Measurements from ENCODE around the gene SLC12A7.

The SLC12A7 gene

GRCh38 chr5:1043327-1043726 lies 68.5 kb downstream of the SLC12A7 start:
- intact Hi-C loops (cut with DNase I; ENCODE audit: low total_unique reads), result no loop called here
- Histone ChIP-seq H3K27me3 (no peaks in the 10 kb centered on the region), H3K9me3 (no peaks in the 10 kb centered on the region), H3K36me3 (no peaks in the 10 kb centered on the region), H3K4me3 (no peak overlapping the region), H3K27ac (no peak overlapping the region), H3K4me1 (no peaks in the 10 kb centered on the region)
- no peak for TF ChIP-seq CTCF (IDR thresholded peaks at IDR 0.05)
- DNase-seq, result no peak

GRCh38 chr5:1042626-1043025 lies 69.2 kb downstream of the SLC12A7 start:
- H3K4me3 ChIP-seq, result no peak overlapping the region
- no peak overlapping the region for H3K27ac ChIP-seq
- TF ChIP-seq CTCF (IDR thresholded peaks at IDR 0.05), result no peak
- no peak for DNase-seq
- H3K36me3 ChIP-seq, result no peaks in the 10 kb centered on the region
- no peaks in the 10 kb centered on the region for H3K27me3 ChIP-seq
- intact Hi-C loops (cut with DNase I; ENCODE audit: low total_unique reads), result no loop called here
- no peaks in the 10 kb centered on the region for H3K4me1 ChIP-seq
- H3K9me3 ChIP-seq, result no peaks in the 10 kb centered on the region

GRCh38 chr5:1041225-1042143 lies 70.4 kb downstream of the SLC12A7 start:
- Histone ChIP-seq H3K27me3 (no peaks in the 10 kb centered on the region), H3K4me3 (no peak overlapping the region), H3K9me3 (no peaks in the 10 kb centered on the region), H3K27ac (no peak overlapping the region), H3K36me3 (no peaks in the 10 kb centered on the region), H3K4me1 (no peaks in the 10 kb centered on the region)
- intact Hi-C loops (cut with DNase I; ENCODE audit: low total_unique reads), result no loop called here
- DNase-seq, result no peak
- no peak for TF ChIP-seq CTCF (IDR thresholded peaks at IDR 0.05)

GRCh38 chr5:1040571-1040970 lies 71.3 kb downstream of the SLC12A7 start:
- no peak for DNase-seq

GRCh38 chr5:1039706-1040260 lies 72.1 kb downstream of the SLC12A7 start:
- no peaks in the 10 kb centered on the region for H3K9me3 ChIP-seq
- no peak overlapping the region for H3K4me3 ChIP-seq
- no peak for TF ChIP-seq CTCF (IDR thresholded peaks at IDR 0.05)
- no peak for DNase-seq
- intact Hi-C loops (cut with DNase I; ENCODE audit: low total_unique reads), result no loop called here
- no peak overlapping the region for H3K27ac ChIP-seq
- H3K36me3 ChIP-seq, result no peaks in the 10 kb centered on the region
- no peaks in the 10 kb centered on the region for H3K27me3 ChIP-seq
- H3K4me1 ChIP-seq, result no peaks in the 10 kb centered on the region

More at GRCh38 chr5:1040571-1040970, 71.3 kb downstream of the SLC12A7 start:
- TF ChIP-seq CTCF (IDR thresholded peaks at IDR 0.05), result no peak
- H3K27ac ChIP-seq, result no peak overlapping the region
- H3K27me3 ChIP-seq, result no peaks in the 10 kb centered on the region
- H3K36me3 ChIP-seq, result no peaks in the 10 kb centered on the region
- no peaks in the 10 kb centered on the region for H3K9me3 ChIP-seq
- no peak overlapping the region for H3K4me3 ChIP-seq
- intact Hi-C loops (cut with DNase I; ENCODE audit: low total_unique reads), result no loop called here
- H3K4me1 ChIP-seq, result no peaks in the 10 kb centered on the region
